SW 1271 (cell line): ENCODE results near the gene RASSF3.

Source experiments
- DNase-seq, 2 experiments: peaks; one replicate each; lab custom pipeline; 2025; lab: John Stamatoyannopoulos, UW

The RASSF3 gene

DNA sequence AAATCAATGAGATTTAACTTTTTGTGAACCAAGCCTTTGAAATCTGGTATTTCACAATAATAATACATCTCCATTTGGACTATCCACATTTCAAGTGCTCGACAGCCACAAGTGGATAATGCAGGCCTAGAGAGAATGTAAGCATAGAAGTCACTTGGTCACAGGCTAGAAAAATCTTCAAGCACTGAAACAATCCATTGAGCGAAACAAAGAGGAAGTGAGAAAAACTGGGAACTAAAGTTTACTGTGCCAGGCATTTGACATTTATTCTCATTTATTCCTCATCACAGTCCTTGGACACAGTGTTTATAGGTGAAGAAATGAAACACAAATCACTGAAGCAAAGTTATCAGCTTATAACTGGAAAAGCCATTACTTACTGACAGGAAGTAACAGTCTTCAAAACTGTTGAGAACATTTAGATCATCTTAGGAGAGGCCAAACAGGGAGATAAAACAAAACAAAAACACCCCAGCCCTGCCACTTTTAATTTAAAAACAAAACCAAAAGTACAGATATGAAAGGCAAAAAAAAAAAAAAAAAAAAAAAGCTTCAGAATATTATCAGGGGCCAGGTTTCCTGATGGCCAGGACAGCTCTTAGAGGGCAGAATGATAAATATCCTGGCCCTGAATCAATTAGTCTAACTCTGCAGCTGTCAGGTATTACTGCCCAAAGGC lies 119.8 kb downstream of the RASSF3 start:
- no peak for DNase-seq

DNA sequence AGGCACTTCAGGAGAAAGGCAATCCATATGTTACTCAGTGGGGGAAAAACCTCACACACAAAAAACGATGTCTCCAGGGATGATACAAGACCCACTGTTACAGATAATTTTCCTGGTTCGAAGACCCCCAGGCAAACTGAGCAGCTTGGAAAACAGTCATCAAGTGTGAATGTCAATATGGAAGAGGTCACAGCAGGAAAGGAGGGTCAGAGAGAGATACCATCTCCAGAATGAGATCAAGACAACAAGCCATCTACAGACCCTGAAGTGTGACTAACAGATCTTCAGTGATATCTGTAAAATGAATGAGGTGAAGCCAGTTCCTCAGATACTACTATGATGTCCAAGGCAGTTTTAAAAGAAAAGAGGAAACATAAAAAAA lies 120.3 kb downstream of the RASSF3 start:
- no peak for DNase-seq

DNA sequence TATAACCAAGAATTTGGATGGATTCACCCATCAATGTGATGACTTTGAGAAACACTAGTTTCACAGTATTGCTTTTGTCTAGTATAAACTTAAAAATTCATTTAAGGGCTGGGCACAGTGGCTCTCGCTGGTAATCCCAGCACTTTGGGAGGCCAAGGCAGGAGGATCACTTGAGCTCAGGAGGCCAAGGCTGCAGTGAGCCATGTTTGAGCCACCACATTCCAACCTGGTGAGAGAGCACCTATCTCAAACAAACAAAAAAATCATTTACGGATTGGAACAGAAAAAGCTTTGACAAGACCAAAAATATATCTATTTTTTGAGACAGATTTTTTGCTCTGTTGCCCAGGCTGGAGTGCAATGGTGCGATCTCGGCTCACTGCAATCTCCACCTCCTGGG lies 121.4 kb downstream of the RASSF3 start:
- DNase-seq, result no peak

DNA sequence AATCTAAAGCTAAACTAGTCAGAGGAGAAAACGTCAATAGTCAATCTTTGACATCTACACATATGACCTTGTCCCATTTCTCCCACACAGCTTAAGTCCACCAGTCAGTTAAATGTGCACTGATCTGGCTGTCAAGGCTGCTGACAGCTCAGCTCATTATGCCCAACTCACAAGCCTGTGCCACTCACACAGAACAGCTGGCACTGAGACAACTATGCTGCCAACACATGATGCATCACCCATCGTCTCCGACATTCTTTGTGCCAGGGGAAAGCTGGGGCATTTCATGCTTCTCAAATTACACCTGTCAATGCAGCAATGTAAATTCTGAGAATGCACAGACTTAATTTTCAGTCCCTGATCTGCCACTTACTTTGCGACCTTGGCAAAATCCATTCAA lies 123.6 kb downstream of the RASSF3 start:
- peak; percentile 91 for DNase-seq

DNA sequence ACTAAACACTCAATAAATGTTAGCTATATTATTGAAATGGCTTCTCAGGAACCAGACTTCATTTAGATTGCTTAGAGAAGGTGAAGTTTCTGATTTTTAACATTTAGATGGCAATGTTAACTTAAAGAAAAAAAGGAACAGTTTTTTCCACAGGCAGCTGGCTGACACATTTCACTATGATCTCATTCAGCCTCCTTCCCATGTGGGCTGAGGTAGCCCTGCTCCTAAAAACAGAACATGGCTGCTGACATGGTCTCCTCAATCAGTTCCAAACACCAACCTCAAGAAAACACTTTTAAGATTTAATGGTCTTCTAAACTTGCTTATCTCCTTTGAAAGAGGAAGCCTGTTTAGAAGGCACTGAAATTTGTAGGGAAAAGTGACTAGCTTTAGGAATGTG lies 125.1 kb downstream of the RASSF3 start:
- DNase-seq, result no peak

DNA sequence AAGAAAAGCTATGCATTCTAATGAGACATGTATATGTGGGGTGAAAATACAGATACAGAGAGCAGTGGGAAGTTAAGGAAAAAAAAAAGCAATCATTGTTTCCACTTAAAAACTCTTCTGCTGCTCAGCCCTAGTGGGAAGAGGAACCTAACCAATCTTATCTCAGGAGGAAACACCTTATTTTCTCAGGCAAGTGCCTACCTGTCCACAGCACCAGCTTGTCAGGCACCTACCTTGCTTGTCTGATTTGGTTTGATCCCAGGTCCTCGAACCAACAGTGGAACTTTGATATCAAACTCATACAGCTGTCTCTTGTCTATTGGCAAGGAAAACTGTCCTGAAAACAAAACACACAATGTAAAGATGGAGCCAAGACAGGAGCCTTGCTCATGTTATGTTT lies 126.5 kb downstream of the RASSF3 start:
- DNase-seq, result no peak

DNA sequence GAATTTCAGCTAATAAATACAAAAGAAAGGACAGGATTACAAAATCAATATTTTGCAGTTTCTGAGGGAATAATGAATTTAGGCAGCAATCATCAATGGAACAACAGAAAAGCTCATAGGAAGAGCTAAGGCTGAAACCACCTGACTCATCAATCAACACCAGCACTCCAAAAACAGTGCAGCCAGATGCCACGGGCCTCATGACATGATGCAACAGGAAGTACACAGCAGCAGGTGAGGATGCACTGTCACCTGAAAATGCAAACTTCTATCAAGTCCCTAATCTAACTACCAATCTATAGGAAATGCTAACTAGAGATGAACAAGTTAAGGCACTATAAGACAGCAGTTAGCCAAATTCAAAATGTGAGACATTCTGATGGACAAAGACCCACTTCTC lies 127.2 kb downstream of the RASSF3 start:
- DNase-seq, result no peak

DNA sequence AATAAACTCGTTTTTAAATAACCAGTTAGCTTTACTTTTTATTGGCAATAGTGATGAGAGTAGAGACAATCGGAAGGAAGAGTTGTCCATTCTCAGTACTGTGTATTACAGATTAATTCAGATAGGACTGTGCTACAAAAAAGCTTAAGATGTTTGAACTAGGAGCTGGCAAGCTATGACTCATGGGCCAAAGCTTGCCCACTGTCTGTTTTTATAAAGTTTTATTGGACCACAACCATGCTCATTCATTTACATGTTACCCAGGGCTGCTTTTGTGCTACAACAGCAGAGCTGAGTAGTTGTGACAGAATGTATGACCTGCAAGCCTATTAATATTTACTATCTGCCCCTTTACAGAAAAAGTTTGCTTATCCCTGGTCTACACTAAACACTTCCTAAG lies 129.5 kb downstream of the RASSF3 start:
- no peak for DNase-seq

DNA sequence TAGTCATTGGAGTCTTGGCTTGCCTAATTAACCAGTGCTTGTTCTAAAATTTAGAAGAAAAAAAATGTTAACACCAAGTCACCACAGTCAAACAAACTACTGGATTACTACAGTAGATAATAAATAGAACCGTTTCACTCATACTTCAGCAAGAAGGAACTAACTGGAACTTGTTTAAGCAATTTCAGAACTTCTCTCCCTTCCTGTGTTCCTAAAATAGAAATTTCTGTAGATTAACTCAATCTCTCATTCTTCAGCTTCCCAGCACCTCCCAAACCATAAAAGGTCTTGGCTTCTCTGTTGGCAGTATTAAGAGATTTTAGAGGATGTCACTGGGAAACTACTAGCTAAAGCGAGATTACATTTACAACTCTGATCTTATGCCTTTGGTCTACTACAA lies 130.4 kb downstream of the RASSF3 start:
- DNase-seq, result no peak

DNA sequence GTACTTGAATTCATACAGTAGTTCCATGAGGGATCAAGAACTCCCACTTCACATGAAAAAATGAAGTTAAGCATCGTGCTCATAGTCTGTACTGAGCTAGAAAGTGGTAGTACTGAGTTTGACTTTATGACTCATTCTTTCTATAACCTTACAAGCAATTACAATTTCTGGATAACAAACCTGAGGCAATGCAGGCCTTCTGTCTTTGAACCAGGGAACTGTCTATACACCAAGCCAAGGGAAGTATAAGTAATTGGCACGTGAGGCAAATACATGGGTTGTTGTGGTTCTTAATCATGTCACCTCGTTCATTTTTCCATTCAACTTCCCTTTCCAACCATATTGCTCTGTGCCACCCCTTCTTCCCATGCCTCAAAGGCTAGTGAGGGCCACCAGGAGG lies 132.1 kb downstream of the RASSF3 start:
- no peak for DNase-seq

DNA sequence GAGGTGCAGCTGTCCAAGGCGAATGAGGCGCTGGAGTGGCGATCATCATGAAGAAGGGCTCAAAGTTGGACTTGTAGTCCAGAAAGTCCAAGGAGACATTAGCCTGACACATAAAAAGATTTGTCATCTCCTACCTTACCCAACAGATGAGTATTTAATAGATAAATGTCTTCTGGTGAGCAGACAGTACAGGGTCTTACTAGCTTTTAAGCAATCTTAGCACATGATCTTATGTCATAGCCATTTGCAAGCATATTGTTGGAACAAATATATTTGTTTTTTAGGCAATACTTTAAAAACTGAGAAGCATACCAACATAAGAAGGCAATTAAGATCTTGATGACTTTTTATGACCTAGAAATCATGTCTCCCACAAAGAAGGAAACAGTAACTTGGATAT lies 132.9 kb downstream of the RASSF3 start:
- DNase-seq, result no peak

DNA sequence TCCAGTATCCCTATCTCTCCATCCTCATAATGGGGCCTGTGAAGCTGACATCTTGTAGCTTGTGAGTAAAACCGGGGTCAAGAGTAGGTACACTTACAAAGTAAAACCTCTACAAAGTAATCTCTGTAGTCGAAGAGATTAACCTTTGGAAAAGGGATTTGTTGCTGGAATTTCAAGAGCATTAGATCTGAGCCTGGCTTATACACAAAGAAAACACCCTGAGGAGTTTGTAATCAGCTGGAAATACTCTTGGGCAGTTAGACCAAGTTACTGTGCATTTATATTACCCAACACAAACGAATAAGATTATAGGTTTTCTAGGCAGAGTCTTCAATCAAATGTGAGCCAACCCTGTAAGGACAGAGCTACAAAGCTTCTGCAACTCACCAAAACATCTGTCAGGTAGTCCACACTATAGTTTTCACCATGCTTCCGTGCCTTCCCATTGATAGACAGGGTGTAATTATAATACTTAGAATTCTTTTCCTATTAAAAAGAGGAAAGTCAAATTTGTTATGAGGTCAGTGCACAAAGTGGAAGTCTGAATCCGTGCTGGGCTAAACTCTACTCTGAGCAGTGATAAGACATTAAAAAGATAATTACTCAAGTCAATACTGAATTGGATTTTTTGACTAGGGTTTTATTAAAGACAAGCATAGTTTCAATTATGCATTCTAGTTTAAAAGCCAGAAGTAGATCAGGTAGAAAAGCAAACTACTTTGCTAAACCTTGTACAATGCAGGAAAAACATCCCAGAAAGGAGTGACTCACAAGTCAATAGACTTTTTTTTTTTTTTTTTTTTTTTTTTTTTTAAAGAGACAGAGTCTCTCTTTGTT lies 134.3 kb downstream of the RASSF3 start:
- peak in 1 of 2 experiments; percentile 18 for DNase-seq

DNA sequence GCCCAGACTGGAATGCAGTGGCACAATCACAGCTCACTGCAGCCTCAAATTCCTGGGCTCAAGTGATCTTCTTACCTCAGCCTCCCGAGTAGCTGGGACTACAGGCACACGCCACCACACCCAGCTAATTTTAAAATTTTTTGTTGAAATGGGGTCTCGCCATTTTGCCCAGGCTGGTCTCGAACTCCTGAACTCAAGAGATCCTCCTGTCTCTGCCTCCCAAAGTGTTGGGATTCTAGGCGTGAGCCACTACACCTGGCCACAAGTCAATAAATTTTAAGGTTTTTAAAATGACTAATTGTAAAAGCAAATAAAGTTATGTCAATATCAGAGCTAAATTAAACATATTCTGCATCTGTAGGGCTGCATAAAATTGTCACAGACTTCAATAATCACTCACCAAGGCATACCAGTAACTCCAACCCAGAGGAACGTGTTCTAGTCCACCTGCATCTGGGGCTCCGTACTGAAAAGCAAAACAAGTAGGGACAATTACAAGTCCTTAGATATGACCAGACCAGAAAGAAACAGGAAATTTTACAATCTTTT lies 135.0 kb downstream of the RASSF3 start:
- no peak for DNase-seq

DNA sequence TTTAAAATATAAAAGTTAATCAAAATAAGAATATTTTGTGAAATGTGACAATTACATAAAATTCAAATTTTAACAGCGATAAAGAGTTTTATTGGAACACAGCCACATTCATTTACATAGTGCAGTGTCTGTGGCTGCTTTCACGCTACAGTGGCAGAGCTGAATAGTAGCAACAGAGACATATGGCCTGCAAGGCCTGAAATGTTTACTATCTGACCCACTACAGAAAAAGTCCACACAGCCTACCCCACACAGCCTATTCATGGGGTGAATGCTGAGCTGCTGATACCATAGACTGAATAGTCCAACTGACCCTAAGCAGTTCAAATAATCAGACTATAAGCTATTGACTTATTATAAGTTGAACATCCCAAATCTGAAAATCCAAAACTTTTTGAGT lies 135.7 kb downstream of the RASSF3 start:
- DNase-seq, result no peak

DNA sequence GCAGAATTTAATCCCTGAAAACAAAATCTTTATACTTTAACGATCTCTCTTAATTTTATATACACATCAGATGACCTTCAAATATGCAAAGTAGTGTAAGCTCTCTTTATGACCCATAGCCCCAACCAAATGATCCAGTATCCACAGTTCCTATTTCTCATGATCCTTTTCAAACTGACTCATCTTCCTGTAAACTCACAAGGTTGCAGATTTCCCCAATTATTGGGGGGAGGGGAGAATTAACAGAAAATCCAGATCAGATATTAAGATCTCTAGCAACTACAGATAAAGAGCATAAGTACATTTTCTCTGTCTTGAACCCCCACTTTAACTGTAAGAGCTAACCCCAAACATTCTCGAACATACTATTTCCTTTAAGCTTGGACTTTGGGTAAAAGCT lies 136.4 kb downstream of the RASSF3 start:
- peak in 1 of 2 experiments; percentile 36 for DNase-seq
